IPS DF 19.7 (cell line): Measurements from ENCODE around the gene MEGF9.
A peak's percentile ranks its signal among the peaks of the same experiment; 100 is the strongest.

Source experiments
- DNase-seq: peaks from one replicate; pipeline ENCODE4 v3.0.0-alpha.2; 2013; ENCODE audit warnings: low read depth, low spot score

The MEGF9 gene

DNA sequence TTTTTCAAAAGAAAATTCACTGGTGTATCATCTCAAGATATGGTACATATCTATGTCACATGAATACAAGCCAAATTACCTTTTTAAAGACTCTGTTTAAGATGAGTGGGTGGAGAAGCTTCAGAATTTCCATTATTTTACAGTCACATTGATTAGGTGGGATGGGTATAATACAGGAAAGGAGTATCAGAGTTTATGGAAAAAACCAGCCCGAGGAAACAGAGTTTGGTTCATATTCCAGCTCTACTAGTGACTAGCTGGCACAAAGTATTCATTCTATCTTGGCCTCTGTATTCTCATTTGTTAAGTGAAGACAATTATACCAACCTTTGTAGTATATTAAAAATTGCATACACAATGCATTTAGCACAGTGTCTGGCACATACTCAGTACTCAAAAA is 87.8 kb downstream of the MEGF9 start:
- DNase-seq, result no peak

DNA sequence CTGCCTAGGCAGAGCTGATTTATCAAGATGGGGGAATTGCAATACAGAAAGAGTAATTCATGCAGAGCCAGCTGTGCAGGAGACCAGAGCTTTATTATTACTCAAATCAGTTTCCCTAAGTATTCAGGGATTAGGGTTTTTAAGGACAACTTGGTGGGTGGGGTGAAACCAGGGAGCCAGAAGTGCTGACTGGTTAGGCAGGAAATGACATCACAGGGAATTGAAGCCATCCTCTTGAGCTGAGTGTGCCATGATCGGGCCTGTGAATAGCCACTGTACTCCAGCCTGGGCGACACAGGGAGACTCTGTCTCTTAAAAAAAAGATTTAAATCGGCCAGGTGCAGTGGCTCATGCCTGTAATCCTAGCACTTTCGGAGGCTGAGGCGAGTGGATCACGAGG is 89.0 kb downstream of the MEGF9 start:
- no peak for DNase-seq

DNA sequence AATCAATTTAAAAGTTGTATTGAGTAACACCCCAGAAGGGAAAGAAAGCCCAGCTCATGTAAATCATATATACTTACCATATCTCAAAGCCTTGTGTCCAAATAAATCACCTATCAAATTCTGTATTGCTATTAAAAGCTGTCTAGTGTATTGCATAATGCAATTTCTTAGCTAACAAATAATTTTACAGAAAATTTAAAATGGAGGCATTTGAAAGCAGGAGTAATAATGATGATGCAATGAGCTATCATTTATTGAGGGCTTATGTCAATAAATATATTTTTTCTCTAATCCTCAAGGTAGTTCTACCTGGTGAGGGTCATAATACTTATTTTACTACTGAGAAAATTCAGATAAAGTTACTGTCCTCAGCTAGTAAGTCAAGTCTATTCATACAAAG is 91.5 kb downstream of the MEGF9 start:
- no peak for DNase-seq

DNA sequence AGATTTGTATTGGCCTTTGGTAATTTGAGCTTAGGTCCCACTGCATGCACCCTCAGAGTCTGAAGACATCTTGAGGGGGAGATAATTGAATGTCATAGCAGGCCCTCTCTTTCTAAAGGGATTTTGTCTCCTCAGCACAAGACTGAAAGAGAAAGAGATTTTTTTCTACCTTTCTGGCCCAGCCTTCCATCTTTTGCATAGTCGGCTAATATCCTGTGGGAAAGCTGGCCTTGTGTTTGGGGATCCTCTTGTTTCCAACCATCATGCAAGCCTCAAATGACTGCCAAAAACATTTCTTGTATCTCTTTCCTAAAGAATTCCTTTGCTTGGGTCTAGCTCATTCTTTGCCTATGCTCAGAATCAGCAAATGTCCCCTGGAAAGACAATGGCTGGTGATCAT is 92.3 kb downstream of the MEGF9 start:
- no peak for DNase-seq

DNA sequence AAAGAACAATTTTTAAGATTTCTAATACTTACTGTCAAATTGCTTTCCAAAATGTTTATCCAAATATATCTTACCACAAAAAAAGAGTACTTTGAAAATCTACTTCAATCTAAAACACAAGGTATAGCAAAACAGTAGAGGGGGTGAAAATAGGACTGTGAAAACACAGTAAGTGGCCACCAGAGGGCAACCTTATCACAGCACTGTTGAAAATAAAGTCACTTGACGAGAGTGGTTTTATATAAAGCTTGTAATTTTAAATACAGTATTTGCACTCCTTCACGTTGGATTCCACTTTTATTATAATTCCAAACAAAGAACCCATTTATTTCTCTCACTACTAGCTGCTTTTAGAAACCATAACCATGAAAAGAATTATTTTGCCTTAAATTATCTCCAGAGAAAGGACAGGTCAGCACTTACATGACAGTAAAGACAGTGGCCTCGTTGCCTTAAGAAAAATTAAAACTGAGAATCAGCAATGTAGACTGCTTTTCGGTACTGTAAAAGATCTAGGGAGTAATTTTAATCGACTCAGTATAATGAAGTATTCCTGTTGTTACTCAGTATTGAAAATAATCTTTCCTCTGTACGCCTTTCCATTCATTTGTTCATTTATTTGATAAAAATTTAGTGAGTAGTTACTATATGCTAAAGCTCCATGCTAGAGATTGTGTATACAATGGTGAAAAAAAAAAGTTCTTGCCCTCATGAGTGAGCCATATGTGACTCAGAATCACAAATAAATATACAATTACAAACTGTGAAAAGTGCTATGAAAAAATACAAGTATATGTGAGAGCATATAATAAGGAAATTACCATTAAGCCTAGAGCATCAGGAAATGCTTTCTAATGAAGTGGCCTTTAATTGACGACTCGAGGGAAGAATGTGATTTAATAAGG is 94.3 kb downstream of the MEGF9 start:
- no peak for DNase-seq

DNA sequence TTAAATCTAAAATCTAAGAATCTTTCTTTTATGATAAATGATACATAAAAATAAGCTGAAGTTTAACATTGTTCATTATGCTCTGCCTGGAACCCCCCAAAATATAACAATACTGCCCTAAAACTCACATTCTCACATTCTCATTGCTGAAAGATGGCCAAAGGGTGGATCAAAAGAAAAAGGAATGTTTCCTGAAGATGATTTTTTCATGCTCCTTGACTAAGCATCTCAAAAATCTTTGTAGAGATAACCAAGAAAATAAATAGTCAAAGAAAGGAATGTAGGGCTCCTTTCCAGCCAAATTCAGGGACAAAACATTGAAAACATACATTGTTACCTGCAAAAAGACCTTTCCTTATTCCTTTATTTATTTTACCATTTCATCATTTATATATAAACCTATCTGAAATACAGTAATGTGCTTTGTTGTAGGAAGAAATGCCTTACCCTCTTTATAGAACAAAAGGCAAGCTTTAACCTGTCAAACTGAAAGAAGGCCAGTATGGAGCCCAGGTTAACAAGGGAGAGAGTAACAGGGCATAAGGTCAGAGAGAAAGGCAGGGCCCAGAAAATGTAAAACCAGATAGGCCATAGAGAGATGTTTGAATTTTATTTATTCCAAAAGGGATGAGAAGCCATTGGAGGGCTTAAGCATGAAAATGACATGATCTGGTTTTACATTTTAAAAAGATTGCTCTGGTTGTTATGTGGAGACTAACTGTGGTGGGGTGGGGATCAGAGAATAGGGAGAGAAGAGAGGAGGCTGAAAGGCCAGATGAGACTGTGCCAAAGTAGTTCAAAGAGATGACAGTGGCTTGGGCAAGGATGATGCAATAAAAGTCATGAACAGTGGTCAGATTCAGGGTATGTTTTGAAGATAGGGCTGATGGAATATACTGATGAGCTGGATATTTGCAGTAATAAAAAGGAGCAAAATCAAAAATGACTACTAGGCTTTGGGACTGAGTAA is 97.0 kb downstream of the MEGF9 start:
- DNase-seq, result no peak

DNA sequence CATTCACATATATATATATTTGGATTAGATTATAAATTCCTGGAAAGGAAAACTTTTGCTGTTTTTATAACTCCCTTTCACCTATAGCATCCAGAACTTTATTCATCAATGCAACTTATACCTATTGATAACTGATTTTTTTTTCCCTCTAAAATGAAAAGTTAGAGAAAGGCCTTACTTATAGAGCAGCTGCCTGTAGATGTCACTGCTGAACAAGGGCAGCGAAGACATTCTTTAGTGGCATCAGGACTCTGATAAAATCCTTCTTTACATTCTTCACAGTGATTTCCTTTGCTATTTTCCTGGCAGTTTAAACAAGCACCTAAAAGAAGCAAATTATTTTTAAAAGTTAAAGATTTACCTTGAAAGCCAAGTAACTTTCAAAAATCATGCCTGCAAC is 102.1 kb downstream of the MEGF9 start:
- no peak for DNase-seq

DNA sequence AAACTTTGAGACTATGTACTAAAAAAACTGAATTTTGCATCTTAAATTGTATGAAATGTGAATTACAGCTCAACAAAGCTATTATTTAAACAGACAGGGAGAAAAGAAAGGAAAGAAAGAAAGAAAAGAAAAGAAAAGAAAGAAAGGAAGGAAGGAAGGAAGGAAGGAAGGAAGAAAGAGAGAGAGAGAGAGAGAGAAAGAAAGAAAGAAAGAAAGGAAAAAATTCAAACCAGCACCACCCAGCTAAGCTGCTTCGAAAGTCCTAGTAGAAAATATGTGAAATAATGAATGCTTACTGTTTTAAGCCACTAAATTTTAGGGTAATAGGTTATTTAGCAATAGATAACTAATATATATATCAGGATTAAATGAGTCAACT is 102.6 kb downstream of the MEGF9 start:
- DNase-seq, result no peak

DNA sequence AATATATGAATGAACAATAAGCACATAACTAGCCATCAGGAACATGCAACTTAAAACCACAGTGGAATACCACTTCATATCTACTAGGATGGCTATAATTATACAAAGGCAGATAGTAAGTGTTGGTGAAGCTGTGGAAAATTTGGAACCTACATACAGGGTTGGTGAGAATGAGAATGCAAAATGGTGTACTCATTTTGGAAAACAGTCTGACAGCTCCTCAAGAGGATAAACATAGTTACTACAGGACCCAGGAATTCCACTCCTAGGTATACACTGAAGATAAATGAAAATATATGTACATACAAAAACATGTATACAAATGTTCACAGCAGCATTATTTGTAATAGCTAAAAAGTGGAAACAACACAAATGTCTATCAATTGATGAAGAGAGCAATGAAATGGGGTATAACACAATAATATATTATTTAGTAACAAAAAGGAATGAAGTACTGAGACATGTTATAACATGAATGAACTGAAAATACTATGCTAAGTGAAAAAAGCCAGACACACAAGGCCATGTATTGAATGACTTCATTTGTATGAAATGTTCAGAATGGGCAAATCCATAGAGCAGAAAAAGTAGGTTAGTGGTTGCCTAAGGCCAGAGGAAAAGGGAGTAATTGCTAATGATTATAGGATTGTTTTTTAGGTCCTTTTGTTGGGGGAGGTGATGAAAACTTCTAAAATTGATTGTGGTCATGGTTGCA is 103.1 kb downstream of the MEGF9 start:
- no peak for DNase-seq

DNA sequence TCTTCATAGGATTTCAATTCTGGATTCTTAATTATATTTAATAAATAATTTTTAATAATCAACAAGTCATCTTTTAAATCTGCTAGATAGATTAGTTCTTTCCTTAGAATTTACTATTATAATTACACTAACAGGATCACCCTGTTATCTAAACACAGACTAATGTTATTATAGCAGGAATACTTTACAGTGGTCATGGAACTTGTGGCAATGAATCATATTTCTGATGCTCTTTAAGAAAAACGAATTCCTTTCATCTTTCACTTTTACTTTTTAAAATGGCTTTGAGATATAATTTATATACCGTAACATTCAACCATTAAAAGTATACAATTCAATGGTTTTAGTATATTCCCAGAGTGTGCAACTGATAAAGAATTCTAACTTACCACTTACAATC is 104.6 kb downstream of the MEGF9 start:
- DNase-seq, result no peak

DNA sequence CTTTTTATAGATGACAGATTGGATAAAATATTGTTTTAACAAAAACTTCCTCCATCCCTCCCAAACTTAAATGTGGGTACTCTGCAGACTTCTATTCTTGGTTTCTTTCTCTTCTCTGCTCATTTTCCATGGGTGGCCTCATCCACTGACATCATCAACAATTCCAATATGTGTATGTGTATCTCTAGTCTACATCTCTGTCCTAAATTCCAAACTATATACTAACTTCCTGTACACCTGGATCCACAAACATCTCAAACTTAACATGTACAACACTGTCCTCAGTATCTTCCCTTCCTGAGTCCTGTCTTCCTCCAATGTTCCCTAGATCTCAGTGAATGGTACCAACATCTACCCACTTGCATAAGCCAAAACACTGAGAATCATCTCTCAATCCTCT is 105.8 kb downstream of the MEGF9 start:
- DNase-seq, result no peak

DNA sequence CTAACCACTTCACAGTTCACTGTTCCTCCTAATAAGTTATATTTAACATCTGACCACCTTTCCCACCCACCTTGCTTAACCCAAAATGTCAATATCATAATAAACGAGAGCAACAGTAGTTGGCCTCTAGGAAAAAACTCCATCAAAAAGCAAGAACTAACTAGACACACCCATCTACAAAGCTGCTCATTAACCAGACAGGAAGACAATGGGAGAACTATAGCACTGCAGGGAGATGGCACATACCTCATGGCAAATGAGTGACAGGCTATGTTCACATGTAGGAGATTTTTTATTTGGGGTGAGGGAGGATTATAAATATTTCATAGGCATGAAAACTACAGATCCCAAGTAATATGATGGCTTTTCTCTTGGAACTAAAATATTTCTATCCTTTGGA is 110.7 kb downstream of the MEGF9 start:
- no peak for DNase-seq

DNA sequence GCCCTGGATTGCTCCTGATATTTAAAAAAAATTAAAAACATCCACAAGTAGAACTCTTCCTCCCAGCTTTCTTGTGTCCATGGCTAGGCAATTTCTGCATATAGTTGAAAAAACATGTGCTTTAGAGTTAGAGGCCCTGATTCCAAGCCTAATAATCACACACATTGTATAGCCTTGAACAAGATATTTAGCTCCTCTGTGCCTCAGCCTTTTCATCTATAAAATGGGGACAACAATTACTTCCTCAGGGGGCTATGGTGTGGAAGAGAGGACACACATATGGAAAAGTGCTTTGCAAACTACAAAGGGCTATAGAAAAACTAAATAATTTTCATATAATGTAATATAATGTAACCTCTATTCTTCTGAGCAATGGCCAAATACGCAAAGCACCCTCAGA is 111.3 kb downstream of the MEGF9 start:
- no peak for DNase-seq

DNA sequence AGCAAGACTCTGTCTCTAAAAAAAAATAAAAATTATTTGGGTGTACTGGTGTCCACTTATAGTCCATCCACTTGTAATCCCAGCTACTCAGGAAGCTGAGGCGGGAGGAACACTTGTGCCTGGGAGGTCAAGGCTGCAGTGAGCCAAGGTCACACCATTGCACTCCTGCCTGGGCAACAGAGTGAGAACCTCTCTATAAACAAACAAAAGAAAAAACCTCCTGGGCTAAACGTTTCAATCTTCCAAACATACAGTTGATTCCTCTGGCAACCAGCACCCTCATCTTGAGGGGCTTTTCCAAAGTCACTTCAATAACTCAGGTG is 120.4 kb downstream of the MEGF9 start:
- DNase-seq, result no peak

DNA sequence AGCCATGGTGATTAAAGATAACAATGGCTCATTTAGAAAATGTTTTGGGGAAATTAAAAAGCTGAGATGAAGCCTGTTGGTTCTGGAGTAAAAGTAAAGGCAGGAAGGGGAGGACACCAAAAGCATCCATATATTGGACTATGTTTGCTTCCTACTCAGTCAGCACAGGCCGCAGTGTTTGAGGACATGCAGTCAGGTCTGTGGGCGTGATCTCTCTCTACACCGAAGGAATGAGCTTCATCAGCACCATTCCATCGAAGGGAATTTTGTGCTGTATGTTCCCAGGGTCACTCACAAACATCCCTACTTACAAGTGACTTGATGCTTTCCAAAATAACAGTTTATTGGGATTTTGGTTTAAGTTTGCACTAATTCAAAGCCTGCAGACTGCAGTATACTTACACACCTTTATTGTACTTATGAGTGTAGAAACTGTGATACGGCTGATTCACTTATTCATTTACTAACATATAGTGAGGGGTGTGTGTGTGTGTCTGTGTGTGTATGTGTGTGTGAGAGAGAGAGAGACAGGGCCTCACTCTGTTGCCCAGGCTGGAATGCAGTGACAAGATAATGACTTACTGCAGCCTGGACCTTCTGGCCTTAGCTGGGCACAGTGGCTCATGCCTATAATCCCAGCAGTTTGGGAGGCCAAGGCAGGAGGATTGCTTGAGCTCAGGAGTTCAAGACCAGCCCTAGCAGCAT is 120.9 kb downstream of the MEGF9 start:
- DNase-seq, result no peak

DNA sequence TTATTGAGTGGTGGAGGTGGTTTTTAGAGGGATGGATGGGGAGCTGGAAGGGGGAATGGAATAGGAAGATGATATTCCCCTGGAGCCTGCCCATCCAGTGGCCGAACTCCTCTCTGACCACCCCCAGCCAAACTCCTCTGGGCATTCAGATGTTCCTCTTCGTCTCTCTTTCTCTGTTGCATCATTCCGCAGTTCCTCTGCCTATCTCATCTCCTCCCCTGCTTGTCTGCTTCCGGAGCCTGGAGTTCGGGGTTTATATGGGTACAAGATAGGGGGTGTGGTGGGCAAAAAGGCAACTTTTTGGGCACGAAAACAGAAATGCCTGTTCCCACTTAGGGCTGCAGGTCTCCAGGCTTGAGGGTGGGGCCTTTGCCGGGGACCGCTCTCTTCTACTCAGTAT is 122.1 kb downstream of the MEGF9 start:
- DNase-seq, result no peak

DNA sequence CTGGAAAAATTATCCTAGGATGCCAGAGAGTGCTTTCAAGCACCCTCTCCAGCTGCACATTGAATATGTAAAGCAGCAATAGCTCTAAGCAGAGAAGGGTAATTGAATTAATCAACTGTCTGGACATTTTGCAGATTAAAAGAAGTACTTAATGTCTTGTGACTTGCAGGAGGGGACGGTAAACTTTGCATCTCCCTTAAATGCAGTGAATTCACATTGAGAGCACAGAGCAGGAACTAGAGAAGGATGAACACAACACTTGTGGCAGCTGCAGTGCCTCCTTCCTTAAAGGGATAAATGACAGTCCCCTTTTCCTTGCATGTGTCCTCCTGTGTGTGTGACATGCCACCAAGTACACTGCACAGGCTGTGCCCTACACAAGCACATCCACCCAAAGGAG is 126.9 kb downstream of the MEGF9 start:
- DNase-seq, result no peak

DNA sequence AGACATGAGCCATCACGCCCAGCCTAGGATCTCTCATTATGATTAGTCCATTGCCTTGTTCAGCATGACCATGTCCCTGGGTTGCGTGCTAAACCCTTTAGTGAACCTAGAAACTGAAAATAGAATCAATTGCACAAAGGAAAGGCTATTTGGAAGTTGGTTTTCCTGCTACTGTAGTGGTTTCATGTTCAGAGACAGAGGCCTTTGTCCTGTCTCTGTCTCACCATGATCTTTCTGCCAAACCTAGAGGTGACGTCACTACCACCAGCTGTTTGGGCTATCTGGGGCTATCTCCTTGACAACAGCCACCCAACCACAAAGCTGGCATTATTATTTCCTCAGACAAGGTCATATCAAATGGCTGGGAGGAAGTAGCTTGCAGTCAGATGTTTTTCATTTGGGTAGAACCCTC is 130.3 kb downstream of the MEGF9 start:
- DNase-seq, result peak; percentile 9

DNA sequence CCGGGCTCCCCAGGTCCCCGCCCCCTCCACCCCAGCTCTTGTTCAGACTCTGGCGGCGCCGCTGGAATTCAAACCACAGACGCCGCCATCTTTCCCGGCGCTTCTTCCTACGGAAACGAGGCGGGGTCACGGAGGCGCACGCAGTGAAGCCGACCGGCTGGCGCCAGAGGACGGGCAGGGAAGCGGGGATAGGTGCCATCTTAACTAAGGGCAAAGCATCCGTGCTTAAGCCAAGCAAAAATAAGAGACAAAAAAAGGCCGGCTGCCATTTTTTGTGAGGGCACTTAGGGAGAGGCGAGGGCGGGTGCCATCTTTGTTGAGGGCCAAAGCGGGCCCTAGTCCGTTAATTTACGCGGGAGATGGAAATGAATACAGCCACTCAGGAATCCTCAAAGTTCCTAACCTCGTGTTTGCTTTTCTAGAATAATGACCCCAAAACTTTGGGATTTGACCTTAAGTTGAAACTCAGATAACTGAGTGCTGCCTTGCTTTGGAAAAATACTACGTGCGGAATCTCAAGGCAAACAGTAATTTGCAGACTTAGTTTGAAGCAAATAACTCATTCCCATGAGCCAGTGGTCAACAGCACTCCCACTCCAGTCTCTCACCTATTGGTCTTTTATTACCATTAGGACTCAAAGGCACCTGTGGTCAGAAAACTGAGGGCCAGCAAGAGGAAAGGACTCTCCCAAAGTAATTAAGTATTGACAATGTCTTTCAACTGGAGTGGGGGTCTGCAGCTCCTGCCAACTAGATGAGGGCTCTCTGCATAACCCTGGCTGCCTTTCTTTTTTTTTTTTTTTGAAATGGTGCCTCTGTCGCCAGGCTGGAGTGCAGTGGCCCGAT is 134.0 kb downstream of the MEGF9 start, which contains the start of gene CDK5RAP2:
TSS of gene CDK5RAP2 (minus strand) at position 117 of the 846 bp plus-strand sequence. CDS start 189 bp downstream, outside the sequence.
- DNase-seq, result peak; percentile 94
